Lower lobe of right lung (tissue), 2 donors: Measurements from ENCODE around the gene OVCA2. TPM values are rescaled to one million over a fixed set of nuclear protein-coding genes. Genes with fewer than 3 reads are reported as not detected.

ENCODE experiments used
- ATAC-seq, 2 donors: fragments of 200-7000 bp; cut with Tn5 transposase; one replicate each; pipeline ENCODE4 v1.9.1; 2020 to 2022; ENCODE audit warnings: mild to moderate bottlenecking in 2 of 2, moderate library complexity in 2 of 2
- DNase-seq: peaks from one replicate; pipeline ENCODE4 v3.0.0-alpha.2; 2020
- H3K27ac ChIP-seq: fragments of 200-600 bp; one replicate; pipeline ENCODE4 v1.8.0; 2022
- H3K27me3 ChIP-seq: fragments of 200-600 bp; one replicate; pipeline ENCODE4 v1.8.0; 2022; ENCODE audit warnings: low read depth
- H3K36me3 ChIP-seq: fragments of 200-600 bp; one replicate; pipeline ENCODE4 v1.8.0; 2022; ENCODE audit warnings: mild to moderate bottlenecking
- H3K4me1 ChIP-seq: fragments of 200-600 bp; one replicate; pipeline ENCODE4 v1.8.0; 2022
- H3K4me3 ChIP-seq: fragments of 200-600 bp; one replicate; pipeline ENCODE4 v1.8.0; 2022; ENCODE audit warnings: mild to moderate bottlenecking
- H3K9me3 ChIP-seq: fragments of 200-600 bp; one replicate; pipeline ENCODE4 v1.8.0; 2022
- intact Hi-C: fragments of 100-400 bp; cut with DNase I; formaldehyde crosslinking; loops from one replicate; pipeline ENCODE4 v1.11.0; 2022
- total RNA-seq: library from RNA; stranded (reverse); fragmentation: NEBNext Ultra II Directional; extraction: Animal tissue kit (Norgen Biotek cat#: 25700); gene quantifications from one replicate; pipeline ENCODE4 v1.2.1, GENCODE V29; 2021
- TF ChIP-seq, protein P1 (sequence below): fragments of 200-600 bp; IDR thresholded peaks from one replicate; pipeline ENCODE4 v1.8.0; 2022; ENCODE audit warnings: antibody characterized with exemption, mild to moderate bottlenecking
- donor health status: DM: no; HTN: yes; CAD: no; lungs with severe emphysema.

OVCA2 gene
- total RNA-seq, 1 donor from 2014 or later = 20.3 TPM

GRCh38 chr17:2028234-2028614 lies 13.6 kb upstream of the OVCA2 start:
- Histone ChIP-seq H3K4me3 (no peak overlapping the region), H3K27me3 (peaks cover 59% of the 10 kb centered on the region), H3K4me1 (peaks cover 47% of the 10 kb centered on the region), H3K36me3 (no peaks in the 10 kb centered on the region), H3K9me3 (no peaks in the 10 kb centered on the region), H3K27ac (no peak overlapping the region)
- intact Hi-C loops = no loop called here
- DNase-seq (no peak), ATAC-seq (no peak)
- TF ChIP-seq, protein P1, sequence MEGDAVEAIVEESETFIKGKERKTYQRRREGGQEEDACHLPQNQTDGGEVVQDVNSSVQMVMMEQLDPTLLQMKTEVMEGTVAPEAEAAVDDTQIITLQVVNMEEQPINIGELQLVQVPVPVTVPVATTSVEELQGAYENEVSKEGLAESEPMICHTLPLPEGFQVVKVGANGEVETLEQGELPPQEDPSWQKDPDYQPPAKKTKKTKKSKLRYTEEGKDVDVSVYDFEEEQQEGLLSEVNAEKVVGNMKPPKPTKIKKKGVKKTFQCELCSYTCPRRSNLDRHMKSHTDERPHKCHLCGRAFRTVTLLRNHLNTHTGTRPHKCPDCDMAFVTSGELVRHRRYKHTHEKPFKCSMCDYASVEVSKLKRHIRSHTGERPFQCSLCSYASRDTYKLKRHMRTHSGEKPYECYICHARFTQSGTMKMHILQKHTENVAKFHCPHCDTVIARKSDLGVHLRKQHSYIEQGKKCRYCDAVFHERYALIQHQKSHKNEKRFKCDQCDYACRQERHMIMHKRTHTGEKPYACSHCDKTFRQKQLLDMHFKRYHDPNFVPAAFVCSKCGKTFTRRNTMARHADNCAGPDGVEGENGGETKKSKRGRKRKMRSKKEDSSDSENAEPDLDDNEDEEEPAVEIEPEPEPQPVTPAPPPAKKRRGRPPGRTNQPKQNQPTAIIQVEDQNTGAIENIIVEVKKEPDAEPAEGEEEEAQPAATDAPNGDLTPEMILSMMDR = no peak

- Histone ChIP-seq H3K9me3 (no peaks in the 10 kb centered on the region), H3K4me3 (no peak overlapping the region), H3K27ac (no peak overlapping the region), H3K27me3 (peaks cover 57% of the 10 kb centered on the region), H3K36me3 (peaks cover 5% of the 10 kb centered on the region), H3K4me1 (peaks cover 46% of the 10 kb centered on the region)
- ATAC-seq (no peak), DNase-seq (no peak)
- TF ChIP-seq, protein P1 = no peak
- intact Hi-C loops = no loop called here
Observed at GRCh38 chr17:2028737-2029136, 13.1 kb upstream of the OVCA2 start.

DNA sequence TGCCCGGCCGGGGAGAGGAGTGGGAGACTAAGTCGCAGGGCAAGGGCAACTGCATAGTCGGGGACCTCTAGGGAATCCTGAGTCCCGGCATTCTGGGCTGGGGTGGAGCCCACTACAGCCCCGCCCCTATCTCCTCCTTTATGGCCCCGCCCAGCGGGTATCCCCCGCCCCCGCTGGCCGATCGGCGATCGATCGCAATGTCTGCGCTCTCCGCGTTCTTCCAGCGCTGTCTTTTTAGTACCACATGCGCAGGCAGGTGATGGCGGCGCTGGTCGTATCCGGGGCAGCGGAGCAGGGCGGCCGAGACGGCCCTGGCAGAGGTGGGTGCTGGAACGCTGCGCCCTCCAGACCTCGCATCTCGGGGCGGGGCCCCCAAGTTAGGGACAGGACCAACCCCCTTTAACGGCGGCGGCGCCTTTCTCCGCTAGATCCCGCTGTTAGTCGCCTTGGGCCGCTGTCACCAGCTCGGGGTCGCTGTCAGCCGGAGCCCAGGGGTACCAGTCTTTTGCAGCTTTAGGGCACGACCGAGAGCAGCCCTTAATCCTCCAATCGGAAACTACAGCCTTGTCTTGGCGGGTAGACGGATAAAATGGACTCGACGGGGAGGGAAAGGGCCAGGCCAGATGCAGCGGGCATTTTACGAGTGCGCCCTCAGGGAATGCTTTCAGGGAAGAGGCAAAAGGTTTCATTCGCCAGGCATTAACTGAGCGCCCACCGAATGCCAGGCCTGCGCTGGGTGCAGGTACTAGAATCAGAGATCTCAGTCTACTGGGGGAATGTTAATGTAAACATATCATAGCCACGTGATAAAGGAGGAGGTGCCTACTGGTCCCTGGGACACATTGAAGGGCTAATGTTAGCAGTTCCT lies 11.7 kb upstream of the OVCA2 start, which contains the start of gene DPH1:
Gene DPH1, plus strand, starts transcription at position 243 of the 868 bp plus-strand sequence. Its CDS starts 17 bp downstream, at position 260.
- ATAC-seq (peak; percentile 93 to 94), DNase-seq (peak; percentile 91)
- H3K9me3 ChIP-seq = no peaks in the 10 kb centered on the region
- H3K36me3 ChIP-seq = peaks cover 10% of the 10 kb centered on the region
- intact Hi-C loops = no loop called here
- peak within 1 kb of the TSS; percentile 49 for H3K27ac ChIP-seq
- H3K27me3 ChIP-seq = peaks cover 43% of the 10 kb centered on the region
- TF ChIP-seq, protein P1 = no peak
- H3K4me1 ChIP-seq = peaks cover 32% of the 10 kb centered on the region
- peak within 1 kb of the TSS; percentile 96 for H3K4me3 ChIP-seq

DNA sequence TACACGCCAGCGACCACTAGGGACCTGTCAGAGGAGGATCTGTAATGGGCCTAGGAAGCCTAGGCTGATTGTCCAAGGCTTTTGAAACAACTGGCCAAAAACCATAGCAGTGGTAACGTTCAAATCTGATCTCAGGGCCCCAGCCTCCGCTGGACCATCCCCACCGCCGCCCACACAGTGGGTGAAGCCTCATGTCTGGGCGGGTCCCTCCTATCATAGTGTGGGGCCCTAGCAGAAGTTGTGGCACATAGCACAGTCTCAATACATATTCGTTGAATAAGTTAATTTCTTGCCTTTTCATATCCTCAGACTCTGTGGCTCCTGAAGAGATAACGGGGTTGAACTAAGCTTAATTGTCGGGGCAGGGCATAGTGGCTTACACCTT lies 11.1 kb upstream of the OVCA2 start:
- no peak for ATAC-seq
- intact Hi-C loops = no loop called here
- H3K27ac ChIP-seq = peak overlapping the region; percentile 49

GRCh38 chr17:2033153-2033552 lies 8.7 kb upstream of the OVCA2 start:
- ATAC-seq (no peak), DNase-seq (no peak)
- H3K4me1 ChIP-seq = peaks cover 19% of the 10 kb centered on the region
- TF ChIP-seq, protein P1 = no peak
- peaks cover 36% of the 10 kb centered on the region for H3K36me3 ChIP-seq
- H3K27ac ChIP-seq = no peak overlapping the region
- peaks cover 17% of the 10 kb centered on the region for H3K27me3 ChIP-seq
- no peak overlapping the region for H3K4me3 ChIP-seq
- no peaks in the 10 kb centered on the region for H3K9me3 ChIP-seq
- intact Hi-C loops = no loop called here

More for the DNA sequence above, 11.1 kb upstream of the OVCA2 start:
- Histone ChIP-seq H3K36me3 (peaks cover 14% of the 10 kb centered on the region), H3K9me3 (no peaks in the 10 kb centered on the region), H3K4me1 (peaks cover 26% of the 10 kb centered on the region), H3K4me3 (peak overlapping the region; percentile 96), H3K27me3 (peaks cover 38% of the 10 kb centered on the region)
- TF ChIP-seq, protein P1 = peak; percentile 36
- no peak for DNase-seq
